HEK293 (cell line): ENCODE data around the gene ARHGDIA.
A peak's percentile ranks its signal among the peaks of the same experiment; 100 is the strongest.

ENCODE experiments used
- EGR2 ChIP-seq: fragments of 450-650 bp; formaldehyde crosslinking; IDR thresholded peaks from 2 replicates; pipeline ENCODE4 v1.5.1; 2016; ENCODE audit warnings: low read depth, missing biosample characterization, missing genetic modification characterization
- FEZF1 ChIP-seq: fragments of 450-650 bp; formaldehyde crosslinking; IDR thresholded peaks from 2 replicates; pipeline ENCODE4 v1.5.1; 2016; ENCODE audit warnings: missing biosample characterization, missing genetic modification characterization
- GLI4 ChIP-seq: fragments of 450-650 bp; formaldehyde crosslinking; IDR thresholded peaks from 2 replicates; pipeline ENCODE4 v1.5.1; 2016; ENCODE audit warnings: missing biosample characterization, missing genetic modification characterization
- GLIS1 ChIP-seq: fragments of 450-650 bp; formaldehyde crosslinking; IDR thresholded peaks from 2 replicates; pipeline ENCODE4 v1.5.1; 2016; ENCODE audit warnings: missing biosample characterization, missing genetic modification characterization
- KLF1 ChIP-seq: fragments of 450-650 bp; formaldehyde crosslinking; IDR thresholded peaks from 2 replicates; pipeline ENCODE4 v1.5.1; 2016; ENCODE audit warnings: missing biosample characterization, missing genetic modification characterization
- KLF16 ChIP-seq: fragments of 450-650 bp; formaldehyde crosslinking; IDR thresholded peaks from 2 replicates; pipeline ENCODE4 v1.5.1; 2017; ENCODE audit warnings: missing biosample characterization, missing genetic modification characterization
- KLF9 ChIP-seq: fragments of 450-650 bp; formaldehyde crosslinking; IDR thresholded peaks from 2 replicates; pipeline ENCODE4 v1.5.1; 2016; ENCODE audit warnings: missing biosample characterization, missing genetic modification characterization, low read depth
- MEIS1 ChIP-seq: sonication (generic); formaldehyde crosslinking; IDR thresholded peaks from 2 replicates; pipeline ENCODE4 v1.8.1; 2022; ENCODE audit warnings: missing genetic modification reagents, mild to moderate bottlenecking, borderline replicate concordance
- RBAK ChIP-seq: fragments of 450-650 bp; formaldehyde crosslinking; IDR thresholded peaks from 2 replicates; pipeline ENCODE4 v1.5.1; 2016; ENCODE audit warnings: missing biosample characterization, missing genetic modification characterization
- SETDB1 ChIP-seq: IDR thresholded peaks from one replicate; pipeline ENCODE4 v1.6.1; 2017; ENCODE audit warnings: mild to moderate bottlenecking, low read length, moderate library complexity, mixed read lengths; ENCODE audit not compliant: insufficient read length
- ZBTB8A ChIP-seq: fragments of 450-650 bp; formaldehyde crosslinking; IDR thresholded peaks from 2 replicates; pipeline ENCODE4 v1.5.1; 2016; ENCODE audit warnings: missing biosample characterization, missing genetic modification characterization
- ZNF121 ChIP-seq: fragments of 450-650 bp; formaldehyde crosslinking; IDR thresholded peaks from 2 replicates; pipeline ENCODE4 v1.5.1; 2016; ENCODE audit warnings: missing biosample characterization, missing genetic modification characterization
- ZNF155 ChIP-seq: fragments of 450-650 bp; formaldehyde crosslinking; IDR thresholded peaks from 2 replicates; pipeline ENCODE4 v1.5.1; 2016; ENCODE audit warnings: missing biosample characterization, missing genetic modification characterization
- ZNF274 ChIP-seq, 2 experiments: fragments of 200-500 bp in 1 of 2; fragments of 450-650 bp in 1 of 2; sonication (Bioruptor generic) in 1 of 2; formaldehyde crosslinking in 1 of 2; IDR thresholded peaks; 2 replicates each; pipeline versions ENCODE4 v1.5.1 to v1.6.1; 2014 to 2016; ENCODE audit warnings: borderline replicate concordance in 1 of 2, inconsistent platforms in 1 of 2, low read length in 1 of 2, missing biosample characterization in 1 of 2, missing genetic modification characterization in 1 of 2
- ZNF311 ChIP-seq: fragments of 450-650 bp; formaldehyde crosslinking; IDR thresholded peaks from 2 replicates; pipeline ENCODE4 v1.5.1; 2017; ENCODE audit warnings: missing biosample characterization, missing genetic modification characterization, borderline replicate concordance
- ZNF324 ChIP-seq: fragments of 450-650 bp; formaldehyde crosslinking; IDR thresholded peaks from 2 replicates; pipeline ENCODE4 v1.5.1; 2016; ENCODE audit warnings: missing biosample characterization, missing genetic modification characterization
- ZNF341 ChIP-seq: fragments of 450-650 bp; formaldehyde crosslinking; IDR thresholded peaks from 2 replicates; pipeline ENCODE4; 2016; ENCODE audit warnings: low read depth, missing biosample characterization, missing genetic modification characterization
- ZNF391 ChIP-seq: fragments of 450-650 bp; formaldehyde crosslinking; IDR thresholded peaks from 2 replicates; pipeline ENCODE4 v1.5.1; 2016; ENCODE audit warnings: low read depth, missing biosample characterization, missing genetic modification characterization, borderline replicate concordance
- ZNF416 ChIP-seq: fragments of 450-650 bp; formaldehyde crosslinking; IDR thresholded peaks from 2 replicates; pipeline ENCODE4 v1.5.1; 2016; ENCODE audit warnings: missing biosample characterization, missing genetic modification characterization
- ZNF514 ChIP-seq: fragments of 450-650 bp; formaldehyde crosslinking; IDR thresholded peaks from 2 replicates; pipeline ENCODE4 v1.5.1; 2016; ENCODE audit warnings: missing biosample characterization, missing genetic modification characterization
- ZNF544 ChIP-seq: fragments of 450-650 bp; formaldehyde crosslinking; IDR thresholded peaks from 2 replicates; pipeline ENCODE4 v1.5.0; 2017; ENCODE audit warnings: missing biosample characterization, missing genetic modification characterization
- ZNF600 ChIP-seq: fragments of 450-650 bp; formaldehyde crosslinking; IDR thresholded peaks from 2 replicates; pipeline ENCODE4 v1.5.1; 2016; ENCODE audit warnings: missing biosample characterization, missing genetic modification characterization
- ZNF626 ChIP-seq: fragments of 450-650 bp; sonication (Bioruptor Pico); formaldehyde crosslinking; IDR thresholded peaks from 2 replicates; pipeline ENCODE4 v1.5.1; 2018; ENCODE audit warnings: missing biosample characterization, missing genetic modification characterization, inconsistent platforms
- ZNF785 ChIP-seq: fragments of 450-650 bp; formaldehyde crosslinking; IDR thresholded peaks from 2 replicates; pipeline ENCODE4 v1.5.1; 2016; ENCODE audit warnings: missing biosample characterization, missing genetic modification characterization
- ZNF830 ChIP-seq: fragments of 450-650 bp; IDR thresholded peaks from 2 replicates; pipeline ENCODE4 v1.5.0; 2018; ENCODE audit warnings: missing biosample characterization, missing genetic modification characterization, low read depth, mild to moderate bottlenecking, moderate library complexity
- ZNF843 ChIP-seq: fragments of 450-650 bp; formaldehyde crosslinking; IDR thresholded peaks from 2 replicates; pipeline ENCODE4 v1.5.1; 2016; ENCODE audit warnings: missing biosample characterization, missing genetic modification characterization
- TF ChIP-seq, protein P1 (sequence below): fragments of 450-650 bp; formaldehyde crosslinking; IDR thresholded peaks from 2 replicates; pipeline ENCODE4 v1.5.1; 2016; ENCODE audit warnings: missing biosample characterization, missing genetic modification characterization
- TF ChIP-seq, protein P2 (sequence below): fragments of 450-650 bp; IDR thresholded peaks from 2 replicates; pipeline ENCODE4 v1.5.1; 2018; ENCODE audit warnings: missing biosample characterization, missing genetic modification characterization
- TF ChIP-seq, protein P3 (sequence below): fragments of 450-650 bp; formaldehyde crosslinking; optimal IDR thresholded peaks from 2 replicates; pipeline ENCODE3; 2016; ENCODE audit warnings: missing biosample characterization, mild to moderate bottlenecking, missing genetic modification characterization
- TF ChIP-seq, protein P4 (sequence below): fragments of 450-650 bp; formaldehyde crosslinking; IDR thresholded peaks from 2 replicates; pipeline ENCODE4 v1.5.1; 2017; ENCODE audit warnings: missing biosample characterization, missing genetic modification characterization
- TF ChIP-seq, protein P5 (sequence below): fragments of 450-650 bp; formaldehyde crosslinking; IDR thresholded peaks from 2 replicates; pipeline ENCODE4 v1.5.1; 2016; ENCODE audit warnings: missing biosample characterization, missing genetic modification characterization, low read depth

The ARHGDIA gene

DNA sequence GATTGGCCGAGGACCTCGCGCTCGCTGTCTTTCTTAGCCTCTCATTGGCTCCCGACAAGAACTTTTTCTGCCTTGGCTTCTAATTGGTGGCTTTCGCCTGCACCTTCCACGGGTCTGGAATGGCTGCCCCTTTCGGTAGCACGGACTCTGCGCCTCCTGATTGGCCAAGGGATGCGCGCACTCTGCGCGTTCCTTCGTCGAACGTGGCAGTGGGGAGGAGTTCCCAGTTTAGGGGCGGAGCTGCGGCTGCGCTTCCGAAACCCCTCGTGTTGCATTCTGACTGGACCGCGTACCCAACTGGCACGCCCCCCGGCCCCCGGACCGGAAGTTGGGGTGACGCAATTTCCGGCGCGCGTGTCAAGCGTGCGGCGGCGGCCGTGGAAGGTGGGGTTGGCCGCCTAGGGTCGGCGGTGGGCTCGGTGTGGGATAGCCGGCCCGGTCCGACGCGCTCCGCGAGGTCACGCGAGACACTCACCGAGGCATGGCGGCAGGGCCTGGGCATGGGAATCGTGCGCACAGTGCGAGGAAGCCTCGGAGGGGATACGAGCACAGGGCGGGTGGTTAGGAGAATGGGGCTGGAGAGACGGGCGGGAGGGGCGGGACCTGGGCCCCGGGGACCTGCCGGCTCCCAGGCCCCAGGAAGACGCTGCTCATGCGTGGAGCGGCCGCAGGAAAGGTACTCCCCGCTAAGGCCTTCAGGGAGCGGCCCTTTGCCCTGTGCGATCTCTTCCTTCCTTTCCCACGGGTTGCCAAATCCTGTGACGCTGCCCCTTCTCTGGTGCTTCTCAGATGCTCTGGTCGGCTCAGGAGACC is 10.2 kb downstream of the ARHGDIA start (continued):
- TF ChIP-seq, protein P1, sequence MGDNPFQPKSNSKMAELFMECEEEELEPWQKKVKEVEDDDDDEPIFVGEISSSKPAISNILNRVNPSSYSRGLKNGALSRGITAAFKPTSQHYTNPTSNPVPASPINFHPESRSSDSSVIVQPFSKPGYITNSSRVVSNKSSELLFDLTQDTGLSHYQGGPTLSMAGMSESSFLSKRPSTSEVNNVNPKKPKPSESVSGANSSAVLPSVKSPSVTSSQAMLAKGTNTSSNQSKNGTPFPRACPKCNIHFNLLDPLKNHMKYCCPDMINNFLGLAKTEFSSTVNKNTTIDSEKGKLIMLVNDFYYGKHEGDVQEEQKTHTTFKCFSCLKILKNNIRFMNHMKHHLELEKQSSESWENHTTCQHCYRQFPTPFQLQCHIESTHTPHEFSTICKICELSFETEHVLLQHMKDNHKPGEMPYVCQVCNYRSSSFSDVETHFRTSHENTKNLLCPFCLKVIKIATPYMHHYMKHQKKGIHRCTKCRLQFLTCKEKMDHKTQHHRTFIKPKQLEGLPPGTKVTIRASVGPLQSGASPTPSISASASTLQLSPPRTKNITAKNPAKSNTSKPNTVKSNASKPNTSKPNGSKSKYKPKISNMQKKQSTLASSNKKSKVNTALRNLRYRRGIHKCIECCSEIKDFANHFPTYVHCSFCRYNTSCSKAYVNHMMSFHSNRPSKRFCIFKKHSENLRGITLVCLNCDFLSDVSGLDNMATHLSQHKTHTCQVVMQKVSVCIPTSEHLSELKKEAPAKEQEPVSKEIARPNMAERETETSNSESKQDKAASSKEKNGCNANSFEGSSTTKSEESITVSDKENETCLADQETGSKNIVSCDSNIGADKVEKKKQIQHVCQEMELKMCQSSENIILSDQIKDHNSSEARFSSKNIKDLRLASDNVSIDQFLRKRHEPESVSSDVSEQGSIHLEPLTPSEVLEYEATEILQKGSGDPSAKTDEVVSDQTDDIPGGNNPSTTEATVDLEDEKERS, result no peak
- TF ChIP-seq KLF1 (tag by site-specific recombination) (peak; percentile 79), KLF9 (tag by site-specific recombination) (peak; percentile 96), ZNF416 (tag by site-specific recombination) (no peak), ZNF843 (peak; percentile 34; the same call in 1 of the 2 replicates), ZBTB8A (tag by site-specific recombination) (peak; percentile 29; the same call in 1 of the 2 replicates), GLI4 (no peak), ZNF391 (tag by site-specific recombination) (0 out of 2 replicates have a peak, but pooled peaks have one; percentile 53), SETDB1 (no peak), ZNF324 (tag by site-specific recombination) (no peak; the same call in none of the 2 replicates), ZNF830 (tag by site-specific recombination) (no peak), KLF16 (tag by site-specific recombination) (peak; percentile 96), FEZF1 (tag by site-specific recombination) (peak; percentile 61; the same call in 1 of the 2 replicates), ZNF341 (tag by site-specific recombination) (0 out of 2 replicates have a peak, but pooled peaks have one; percentile 36), EGR2 (tag by site-specific recombination) (0 out of 2 replicates have a peak, but pooled peaks have one; percentile 30), ZNF544 (no peak), ZNF514 (tag by site-specific recombination) (no peak), ZNF600 (tag by site-specific recombination) (peak; percentile 54), ZNF311 (no peak), ZNF121 (tag by site-specific recombination) (no peak), ZNF155 (tag by site-specific recombination) (no peak), ZNF274 (IDR thresholded peaks at IDR 0.05; ENCODE audit: low read length) (no peak), ZNF274 (tag by site-specific recombination; IDR thresholded peaks at IDR 0.05; ENCODE audit: borderline replicate concordance) (no peak), GLIS1 (peak; percentile 45), ZNF785 (no peak), MEIS1 (CRISPR knock-in tag) (no peak), ZNF626 (tag by site-specific recombination) (no peak), RBAK (no peak)
- TF ChIP-seq, protein P2, sequence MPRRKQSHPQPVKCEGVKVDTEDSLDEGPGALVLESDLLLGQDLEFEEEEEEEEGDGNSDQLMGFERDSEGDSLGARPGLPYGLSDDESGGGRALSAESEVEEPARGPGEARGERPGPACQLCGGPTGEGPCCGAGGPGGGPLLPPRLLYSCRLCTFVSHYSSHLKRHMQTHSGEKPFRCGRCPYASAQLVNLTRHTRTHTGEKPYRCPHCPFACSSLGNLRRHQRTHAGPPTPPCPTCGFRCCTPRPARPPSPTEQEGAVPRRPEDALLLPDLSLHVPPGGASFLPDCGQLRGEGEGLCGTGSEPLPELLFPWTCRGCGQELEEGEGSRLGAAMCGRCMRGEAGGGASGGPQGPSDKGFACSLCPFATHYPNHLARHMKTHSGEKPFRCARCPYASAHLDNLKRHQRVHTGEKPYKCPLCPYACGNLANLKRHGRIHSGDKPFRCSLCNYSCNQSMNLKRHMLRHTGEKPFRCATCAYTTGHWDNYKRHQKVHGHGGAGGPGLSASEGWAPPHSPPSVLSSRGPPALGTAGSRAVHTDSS (tag by site-specific recombination), result no peak
- TF ChIP-seq, protein P3, sequence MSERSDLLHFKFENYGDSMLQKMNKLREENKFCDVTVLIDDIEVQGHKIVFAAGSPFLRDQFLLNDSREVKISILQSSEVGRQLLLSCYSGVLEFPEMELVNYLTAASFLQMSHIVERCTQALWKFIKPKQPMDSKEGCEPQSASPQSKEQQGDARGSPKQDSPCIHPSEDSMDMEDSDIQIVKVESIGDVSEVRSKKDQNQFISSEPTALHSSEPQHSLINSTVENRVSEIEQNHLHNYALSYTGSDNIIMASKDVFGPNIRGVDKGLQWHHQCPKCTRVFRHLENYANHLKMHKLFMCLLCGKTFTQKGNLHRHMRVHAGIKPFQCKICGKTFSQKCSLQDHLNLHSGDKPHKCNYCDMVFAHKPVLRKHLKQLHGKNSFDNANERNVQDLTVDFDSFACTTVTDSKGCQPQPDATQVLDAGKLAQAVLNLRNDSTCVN (tag by site-specific recombination), result peak; percentile 98
- TF ChIP-seq, protein P4, sequence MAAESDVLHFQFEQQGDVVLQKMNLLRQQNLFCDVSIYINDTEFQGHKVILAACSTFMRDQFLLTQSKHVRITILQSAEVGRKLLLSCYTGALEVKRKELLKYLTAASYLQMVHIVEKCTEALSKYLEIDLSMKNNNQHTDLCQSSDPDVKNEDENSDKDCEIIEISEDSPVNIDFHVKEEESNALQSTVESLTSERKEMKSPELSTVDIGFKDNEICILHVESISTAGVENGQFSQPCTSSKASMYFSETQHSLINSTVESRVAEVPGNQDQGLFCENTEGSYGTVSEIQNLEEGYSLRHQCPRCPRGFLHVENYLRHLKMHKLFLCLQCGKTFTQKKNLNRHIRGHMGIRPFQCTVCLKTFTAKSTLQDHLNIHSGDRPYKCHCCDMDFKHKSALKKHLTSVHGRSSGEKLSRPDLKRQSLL, result no peak
- TF ChIP-seq, protein P5, sequence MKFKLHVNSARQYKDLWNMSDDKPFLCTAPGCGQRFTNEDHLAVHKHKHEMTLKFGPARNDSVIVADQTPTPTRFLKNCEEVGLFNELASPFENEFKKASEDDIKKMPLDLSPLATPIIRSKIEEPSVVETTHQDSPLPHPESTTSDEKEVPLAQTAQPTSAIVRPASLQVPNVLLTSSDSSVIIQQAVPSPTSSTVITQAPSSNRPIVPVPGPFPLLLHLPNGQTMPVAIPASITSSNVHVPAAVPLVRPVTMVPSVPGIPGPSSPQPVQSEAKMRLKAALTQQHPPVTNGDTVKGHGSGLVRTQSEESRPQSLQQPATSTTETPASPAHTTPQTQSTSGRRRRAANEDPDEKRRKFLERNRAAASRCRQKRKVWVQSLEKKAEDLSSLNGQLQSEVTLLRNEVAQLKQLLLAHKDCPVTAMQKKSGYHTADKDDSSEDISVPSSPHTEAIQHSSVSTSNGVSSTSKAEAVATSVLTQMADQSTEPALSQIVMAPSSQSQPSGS (tag by site-specific recombination), result peak; percentile 93
